Vagina (tissue), 2 donors: ENCODE results near the gene CEBPZ. TPM values are rescaled to one million over a fixed set of nuclear protein-coding genes. Genes with fewer than 3 reads are reported as not detected.

Experiments
- DNase-seq, 2 donors: peaks; one replicate each; pipeline ENCODE4 v3.0.0-alpha.2; 2017; ENCODE audit errors: extremely low spot score in 2 of 2
- H3K27ac ChIP-seq: fragments of 200-600 bp; sonication (generic); one replicate; pipeline ENCODE4 v1.5.1; 2019
- H3K27me3 ChIP-seq: fragments of 200-600 bp; sonication (generic); one replicate; pipeline ENCODE4 v1.5.1; 2019
- H3K36me3 ChIP-seq, 2 donors: fragments of 200-600 bp; sonication (generic); one replicate each; pipeline ENCODE4 v1.5.1; 2017 to 2019
- H3K4me1 ChIP-seq: fragments of 200-600 bp; sonication (generic); one replicate; pipeline ENCODE4 v1.5.1; 2019
- H3K4me3 ChIP-seq, 2 donors: fragments of 200-600 bp; sonication (generic); 1 replicate in 1 of 2; 2 replicates in 1 of 2; pipeline ENCODE4 v1.5.1; 2016 to 2019
- H3K9me3 ChIP-seq: fragments of 200-600 bp; sonication (generic); one replicate; pipeline ENCODE4 v1.5.1; 2019
- POLR2A ChIP-seq, 2 donors: fragments of 450-650 bp; IDR thresholded peaks; one replicate each; pipeline ENCODE4 v1.6.1; 2017; ENCODE audit warnings: antibody characterized with exemption in 2 of 2, mild to moderate bottlenecking in 2 of 2, moderate library complexity in 2 of 2
- POLR2AphosphoS5 ChIP-seq, 2 donors: sonication (generic); formaldehyde crosslinking; IDR thresholded peaks; one replicate each; pipeline ENCODE4 v1.9.0; 2017; ENCODE audit warnings: antibody characterized with exemption in 2 of 2, mild to moderate bottlenecking in 2 of 2, low read depth in 1 of 2; ENCODE audit not compliant: insufficient read depth in 1 of 2
- intact Hi-C: fragments of 100-400 bp; cut with DNase I; formaldehyde crosslinking; loops from one replicate; pipeline ENCODE4 v1.15.1; 2023
- total RNA-seq: library from RNA; depleted of rRNA; stranded (reverse); fragments of >200 nt; gene quantifications from one replicate; pipeline ENCODE4 v1.2.3, GENCODE V29; 2016
- TF ChIP-seq, protein P1 (sequence below), 3 experiments: fragments of 450-650 bp in 2 of 3; fragments of 200-600 bp in 1 of 3; sonication (generic) in 1 of 3; IDR thresholded peaks; one replicate each; pipeline ENCODE4 v1.5.1; 2017 to 2019; ENCODE audit warnings: antibody characterized with exemption in 3 of 3, mild to moderate bottlenecking in 2 of 3, moderate library complexity in 2 of 3

Gene CEBPZ
- total RNA-seq, 1 donor from 2014 or later, result 27.0 TPM

DNA sequence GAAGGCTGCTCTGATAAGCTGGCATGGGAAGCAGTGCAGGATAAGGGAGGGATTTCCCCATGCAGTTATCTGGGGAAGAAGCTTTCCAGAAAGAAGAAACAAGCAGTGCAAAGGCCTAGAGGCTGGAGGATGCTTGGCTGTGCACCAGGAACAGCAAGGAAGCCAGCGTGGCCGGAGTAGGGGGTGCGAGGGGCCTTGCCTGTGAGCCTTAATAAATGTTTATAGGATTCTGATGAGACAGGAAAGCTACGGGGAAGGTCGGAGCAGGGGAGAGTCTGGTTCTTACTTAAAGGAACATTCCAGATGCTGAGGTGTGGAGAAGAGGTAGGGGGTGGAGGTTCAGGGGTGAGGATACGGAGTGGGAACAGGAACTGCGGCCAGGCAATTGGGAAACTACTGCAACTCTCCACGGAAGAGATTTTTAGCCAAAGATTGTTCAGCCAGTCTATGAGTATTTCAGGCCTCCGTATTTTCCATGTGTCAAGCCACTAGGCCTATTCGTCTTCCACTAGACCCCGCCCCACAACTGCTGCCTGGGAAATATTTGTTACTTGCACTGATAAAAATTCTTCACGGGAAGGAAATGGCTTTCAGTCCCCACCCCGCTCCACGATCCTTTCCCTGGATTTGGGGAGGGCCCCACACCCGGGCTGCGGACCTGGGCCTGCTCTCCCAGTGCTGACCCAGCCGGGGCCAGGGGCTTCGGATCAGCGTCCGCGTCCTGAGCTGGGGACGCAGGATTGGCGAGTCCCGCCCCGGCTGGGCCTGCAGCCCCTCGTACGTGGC lies 75.1 kb downstream of the CEBPZ start:
- no peaks in the 10 kb centered on the region for H3K36me3 ChIP-seq
- intact Hi-C loops, result no loop called here
- H3K27ac ChIP-seq, result peak overlapping the region; percentile 92
- H3K4me1 ChIP-seq, result peaks cover 19% of the 10 kb centered on the region
- peak overlapping the region; percentile 66 to 82 for H3K4me3 ChIP-seq
- no peaks in the 10 kb centered on the region for H3K9me3 ChIP-seq
- DNase-seq, result peak in 1 of 2 donors; percentile 89
- H3K27me3 ChIP-seq, result no peaks in the 10 kb centered on the region
- TF ChIP-seq, protein P1, sequence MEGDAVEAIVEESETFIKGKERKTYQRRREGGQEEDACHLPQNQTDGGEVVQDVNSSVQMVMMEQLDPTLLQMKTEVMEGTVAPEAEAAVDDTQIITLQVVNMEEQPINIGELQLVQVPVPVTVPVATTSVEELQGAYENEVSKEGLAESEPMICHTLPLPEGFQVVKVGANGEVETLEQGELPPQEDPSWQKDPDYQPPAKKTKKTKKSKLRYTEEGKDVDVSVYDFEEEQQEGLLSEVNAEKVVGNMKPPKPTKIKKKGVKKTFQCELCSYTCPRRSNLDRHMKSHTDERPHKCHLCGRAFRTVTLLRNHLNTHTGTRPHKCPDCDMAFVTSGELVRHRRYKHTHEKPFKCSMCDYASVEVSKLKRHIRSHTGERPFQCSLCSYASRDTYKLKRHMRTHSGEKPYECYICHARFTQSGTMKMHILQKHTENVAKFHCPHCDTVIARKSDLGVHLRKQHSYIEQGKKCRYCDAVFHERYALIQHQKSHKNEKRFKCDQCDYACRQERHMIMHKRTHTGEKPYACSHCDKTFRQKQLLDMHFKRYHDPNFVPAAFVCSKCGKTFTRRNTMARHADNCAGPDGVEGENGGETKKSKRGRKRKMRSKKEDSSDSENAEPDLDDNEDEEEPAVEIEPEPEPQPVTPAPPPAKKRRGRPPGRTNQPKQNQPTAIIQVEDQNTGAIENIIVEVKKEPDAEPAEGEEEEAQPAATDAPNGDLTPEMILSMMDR (IDR thresholded peaks at IDR 0.05), result no peak
- TF ChIP-seq POLR2AphosphoS5 (IDR thresholded peaks at IDR 0.05; ENCODE audit: insufficient read depth in 1 of 2, low read depth in 1 of 2), result peak in 1 of 2 donors; percentile 19

DNA sequence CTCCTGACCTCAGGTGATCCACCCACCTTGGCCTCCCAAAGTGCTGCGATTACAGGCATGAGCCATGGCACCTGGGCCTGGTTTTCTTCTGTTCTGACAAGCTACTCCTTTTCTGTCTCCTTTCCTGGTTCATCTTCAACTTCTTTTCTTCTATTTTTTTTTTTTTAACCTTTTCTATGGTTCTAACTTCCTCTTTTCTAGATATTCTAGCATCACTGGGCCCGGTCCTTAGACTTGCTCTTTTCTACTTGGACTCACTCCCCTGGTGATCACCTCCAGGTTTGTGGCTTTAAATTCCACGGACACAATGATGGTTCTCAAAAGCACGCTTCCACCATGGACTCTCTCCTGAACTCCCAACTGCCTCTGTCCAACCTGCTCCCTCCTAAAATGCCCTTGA lies 76.6 kb downstream of the CEBPZ start:
- intact Hi-C loops, result no loop called here
- TF ChIP-seq POLR2A (IDR thresholded peaks at IDR 0.05) (no peak), POLR2AphosphoS5 (IDR thresholded peaks at IDR 0.05; ENCODE audit: insufficient read depth in 1 of 2, low read depth in 1 of 2) (no peak)
- TF ChIP-seq, protein P1 (IDR thresholded peaks at IDR 0.05), result no peak
- no peak overlapping the region for H3K4me3 ChIP-seq
- no peaks in the 10 kb centered on the region for H3K27me3 ChIP-seq
- no peaks in the 10 kb centered on the region for H3K9me3 ChIP-seq
- no peak for DNase-seq
- no peaks in the 10 kb centered on the region for H3K36me3 ChIP-seq
- peaks cover 27% of the 10 kb centered on the region for H3K4me1 ChIP-seq
- H3K27ac ChIP-seq, result no peak overlapping the region

DNA sequence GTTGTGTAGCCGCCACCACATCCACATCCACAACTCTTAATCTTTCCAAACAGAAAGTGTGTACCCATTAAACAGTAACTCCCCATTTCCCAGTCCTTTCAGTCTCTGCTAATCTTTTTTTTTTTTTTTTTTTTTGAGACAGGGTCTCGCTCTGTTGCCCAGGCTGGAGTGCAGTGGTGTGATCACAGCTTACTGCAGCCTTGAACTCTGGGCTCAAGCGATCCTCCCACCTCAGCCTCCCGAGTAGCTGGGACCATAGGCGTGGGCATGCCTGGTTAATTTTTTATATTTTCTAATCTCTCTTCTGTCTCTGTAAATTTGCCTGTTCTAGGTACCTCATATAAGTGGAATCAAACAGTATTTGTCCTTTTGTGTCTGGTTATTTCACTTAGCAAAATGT lies 78.2 kb downstream of the CEBPZ start:
- Histone ChIP-seq H3K4me1 (peaks cover 31% of the 10 kb centered on the region), H3K4me3 (no peak overlapping the region), H3K9me3 (no peaks in the 10 kb centered on the region), H3K27ac (no peak overlapping the region), H3K36me3 (peaks cover 0 to 6% of the 10 kb centered on the region in 2 donors), H3K27me3 (no peaks in the 10 kb centered on the region)
- TF ChIP-seq POLR2AphosphoS5 (IDR thresholded peaks at IDR 0.05; ENCODE audit: insufficient read depth in 1 of 2, low read depth in 1 of 2) (no peak), POLR2A (IDR thresholded peaks at IDR 0.05) (no peak)
- TF ChIP-seq, protein P1 (IDR thresholded peaks at IDR 0.05), result no peak
- intact Hi-C loops, result no loop called here
- no peak for DNase-seq

Other genes starting within 250 kb of the CEBPZ start
- gene HEATR5B, start 147.2 kb downstream of the CEBPZ start, total RNA-seq, result 38.3 TPM
- 6.1 TPM for gene GPATCH11, start 147.1 kb downstream of the CEBPZ start, total RNA-seq
- gene EIF2AK2, start 74.6 kb downstream of the CEBPZ start, total RNA-seq, result 15.2 TPM
- gene SULT6B1, start 42.9 kb downstream of the CEBPZ start, total RNA-seq, result not detected
- 23.6 TPM for gene CEBPZOS, start 35.1 kb downstream of the CEBPZ start, total RNA-seq
- 18.4 TPM for gene NDUFAF7, start 62 bp upstream of the CEBPZ start, total RNA-seq
- gene PRKD3, start 93.2 kb upstream of the CEBPZ start, total RNA-seq, result 38.8 TPM
- gene QPCT, start 113.0 kb upstream of the CEBPZ start, total RNA-seq, result 6.9 TPM